ENCODE measurements around the gene CCDC92.

The CCDC92 gene

DNA sequence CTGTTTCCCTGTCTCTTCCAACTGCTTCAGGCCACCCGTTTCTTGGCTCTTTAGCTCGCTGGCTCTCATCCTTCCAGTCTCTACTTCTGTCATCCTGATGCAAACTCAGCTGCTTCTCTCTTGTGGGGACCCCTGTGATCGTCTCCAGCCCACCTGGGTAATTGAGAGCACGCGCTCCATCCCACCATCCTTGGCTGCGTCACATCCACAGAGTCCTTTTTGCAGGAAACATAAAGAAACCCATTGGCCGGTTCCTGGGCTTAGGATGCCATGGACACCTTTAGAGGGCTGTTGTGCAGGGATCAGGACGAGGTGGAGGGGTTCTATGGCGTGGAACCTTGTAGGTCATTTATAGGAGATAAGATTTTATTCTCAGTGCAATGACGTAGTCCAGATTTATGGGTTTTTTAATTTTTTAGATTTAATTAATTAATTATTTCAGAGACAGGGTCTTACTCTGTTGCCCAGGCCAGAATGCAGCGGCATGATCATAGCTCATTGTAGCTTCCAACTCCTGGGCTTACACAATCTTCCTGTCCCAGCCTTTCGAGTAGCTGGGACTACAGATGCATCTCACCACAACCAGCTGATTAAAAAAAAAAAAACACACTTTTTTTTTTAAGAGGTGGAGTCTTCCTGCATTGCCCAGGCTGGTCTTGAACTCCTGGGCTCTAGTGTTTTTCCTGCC is 82.6 kb downstream of the CCDC92 start:
- no peaks in the 10 kb centered on the region for H3K4me1 ChIP-seq (ENCODE audit: control insufficient read depth, insufficient read depth, low read length)
- H3K36me3 ChIP-seq (ENCODE audit: control insufficient read depth, insufficient read depth, low read length, severe bottlenecking): no peaks in the 10 kb centered on the region
- no peak for DNase-seq (ENCODE audit: low read depth)
- H3K27me3 ChIP-seq (replicated peaks; ENCODE audit: control insufficient read depth, insufficient read depth, low read length): peaks cover 43% of the 10 kb centered on the region
- no peaks in the 10 kb centered on the region for H3K9me3 ChIP-seq (ENCODE audit: control insufficient read depth, low read length)
- no peak overlapping the region for H3K9ac ChIP-seq (ENCODE audit: low read length)
- no peak overlapping the region for H3K4me3 ChIP-seq (ENCODE audit: low read length)

- Histone ChIP-seq H3K9ac (ENCODE audit: low read length) (no peak overlapping the region), H3K36me3 (ENCODE audit: control insufficient read depth, insufficient read depth, low read length, severe bottlenecking) (no peaks in the 10 kb centered on the region), H3K9me3 (ENCODE audit: control insufficient read depth, low read length) (peaks cover 6% of the 10 kb centered on the region), H3K27me3 (replicated peaks; ENCODE audit: control insufficient read depth, insufficient read depth, low read length) (peaks cover 47% of the 10 kb centered on the region), H3K4me3 (ENCODE audit: low read length) (no peak overlapping the region), H3K4me1 (ENCODE audit: control insufficient read depth, insufficient read depth, low read length) (no peaks in the 10 kb centered on the region)
- no peak for DNase-seq (ENCODE audit: low read depth)
Observed at GRCh38 chr12:123888989-123889388, 83.6 kb downstream of the CCDC92 start.

DNA sequence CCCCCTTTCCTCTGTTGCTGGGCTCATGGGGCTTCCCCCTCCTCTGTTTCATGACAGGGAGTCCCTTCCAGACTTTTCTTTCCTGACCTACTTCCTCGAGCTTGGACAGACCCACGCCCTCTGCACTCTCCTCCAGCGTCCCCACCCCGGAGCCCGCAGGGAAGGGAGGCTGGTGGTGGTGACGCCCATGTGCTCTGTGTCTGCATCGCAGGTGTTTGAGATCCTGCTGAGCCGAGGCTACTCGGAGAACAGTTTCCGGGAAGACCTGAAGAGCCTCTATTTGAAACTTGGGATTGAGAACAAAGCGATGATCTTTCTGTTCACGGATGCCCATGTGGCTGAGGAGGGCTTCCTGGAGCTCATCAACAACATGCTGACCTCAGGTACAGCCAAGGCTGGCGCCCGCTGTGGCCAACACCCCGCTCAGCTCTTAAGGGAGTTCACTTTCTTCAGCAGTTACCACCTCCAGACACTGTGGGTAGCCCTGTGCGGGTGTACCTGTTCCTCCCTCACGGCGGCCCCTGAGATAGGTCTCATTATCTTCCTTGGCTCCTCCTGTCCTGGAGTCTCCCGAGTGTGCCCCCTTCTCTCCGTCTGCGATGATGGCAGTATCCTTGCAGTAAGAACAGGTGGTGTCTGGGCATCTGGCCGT is 85.6 kb downstream of the CCDC92 start:
- no peak overlapping the region for H3K4me3 ChIP-seq (ENCODE audit: low read length)
- no peaks in the 10 kb centered on the region for H3K36me3 ChIP-seq (ENCODE audit: control insufficient read depth, insufficient read depth, low read length, severe bottlenecking)
- peaks cover 6% of the 10 kb centered on the region for H3K9me3 ChIP-seq (ENCODE audit: control insufficient read depth, low read length)
- H3K27me3 ChIP-seq (replicated peaks; ENCODE audit: control insufficient read depth, insufficient read depth, low read length): peaks cover 60% of the 10 kb centered on the region
- no peak for DNase-seq (ENCODE audit: low read depth)
- H3K4me1 ChIP-seq (ENCODE audit: control insufficient read depth, insufficient read depth, low read length): no peaks in the 10 kb centered on the region
- no peak overlapping the region for H3K9ac ChIP-seq (ENCODE audit: low read length)

DNA sequence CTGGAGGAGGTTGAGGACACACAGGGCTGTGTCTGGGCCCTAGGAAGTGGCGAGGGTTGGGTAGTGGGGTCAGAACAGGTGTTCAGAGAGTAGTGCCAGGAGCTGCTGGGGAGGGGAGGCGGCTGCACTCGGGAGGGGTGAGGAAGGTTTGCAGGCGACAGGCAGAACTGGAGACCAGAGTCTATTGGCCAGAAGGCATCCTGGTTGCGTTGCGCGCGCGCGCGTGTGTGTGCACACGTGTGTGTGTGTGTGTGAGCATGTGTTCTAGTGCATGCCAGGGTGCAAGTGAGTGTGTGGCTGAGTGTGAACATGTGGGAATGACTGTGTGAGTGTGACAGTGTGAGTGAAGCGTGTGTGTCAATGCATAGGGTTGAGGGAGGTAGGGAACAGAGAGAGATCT is 86.4 kb downstream of the CCDC92 start:
- H3K27me3 ChIP-seq (replicated peaks; ENCODE audit: control insufficient read depth, insufficient read depth, low read length): peaks cover 62% of the 10 kb centered on the region
- H3K36me3 ChIP-seq (ENCODE audit: control insufficient read depth, insufficient read depth, low read length, severe bottlenecking): no peaks in the 10 kb centered on the region
- no peak for DNase-seq (ENCODE audit: low read depth)
- H3K4me1 ChIP-seq (ENCODE audit: control insufficient read depth, insufficient read depth, low read length): no peaks in the 10 kb centered on the region
- no peak overlapping the region for H3K4me3 ChIP-seq (ENCODE audit: low read length)
- H3K9me3 ChIP-seq (ENCODE audit: control insufficient read depth, low read length): peaks cover 6% of the 10 kb centered on the region
- no peak overlapping the region for H3K9ac ChIP-seq (ENCODE audit: low read length)
